Stimulated activated CD8-positive, alpha-beta memory T cell treated with anti-CD3 and anti-CD28 coated beads, Interleukin-12 subunit alpha, Interleukin-12 subunit beta, amount 100 ng/mL, for 4 hours (primary cell): ENCODE measurements around the gene CDCP1.

Experiments
- DNase-seq: peaks from one replicate; pipeline ENCODE4 v3.0.0-alpha.2; 2020; ENCODE audit warnings: low read depth

Gene CDCP1

DNA sequence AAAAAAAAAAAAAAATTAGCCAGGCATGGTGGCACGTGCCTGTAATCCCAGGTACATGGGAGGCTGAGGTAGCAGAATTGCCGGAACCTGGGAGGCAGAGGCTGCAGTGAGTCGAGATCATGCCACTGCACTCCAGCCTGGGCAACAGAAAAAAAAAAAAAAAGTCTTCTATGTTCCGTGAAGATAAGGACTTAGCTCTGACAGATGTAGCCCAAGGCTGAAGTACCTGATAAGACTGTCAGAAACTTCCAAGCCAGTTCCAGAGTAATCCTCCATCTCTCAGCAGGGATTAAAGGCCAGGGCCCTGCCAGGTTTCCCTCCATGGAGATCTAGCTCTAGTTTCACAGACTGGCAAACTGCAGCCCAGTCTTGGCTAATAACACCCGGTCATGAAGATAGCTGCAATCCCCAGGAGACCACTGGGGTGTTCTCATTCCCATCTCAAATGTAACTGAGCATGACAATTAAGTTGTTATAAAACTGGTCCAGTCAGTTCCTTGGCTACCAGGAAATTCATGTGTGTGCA is 8.5 kb downstream of the CDCP1 start:
- DNase-seq = no peak

DNA sequence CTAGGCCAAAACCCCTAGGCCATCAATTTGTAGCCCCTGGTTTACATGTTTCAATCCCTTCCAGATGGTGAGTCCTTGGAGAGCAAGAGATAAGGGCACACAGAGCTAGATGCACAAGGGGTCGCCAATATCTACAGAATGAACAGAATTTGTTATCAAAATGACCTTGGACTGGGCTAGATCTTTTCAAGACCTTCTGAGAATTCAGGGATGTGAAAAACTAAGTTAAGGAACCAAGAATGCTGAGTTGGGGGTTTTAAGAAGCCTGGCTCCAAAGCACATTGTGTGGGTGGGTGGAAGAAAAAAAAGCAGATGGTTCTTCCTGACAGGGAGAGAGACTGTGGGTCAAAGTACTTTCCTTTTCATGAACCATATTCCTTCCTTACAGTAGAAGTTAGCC is 10.2 kb downstream of the CDCP1 start:
- DNase-seq = no peak

DNA sequence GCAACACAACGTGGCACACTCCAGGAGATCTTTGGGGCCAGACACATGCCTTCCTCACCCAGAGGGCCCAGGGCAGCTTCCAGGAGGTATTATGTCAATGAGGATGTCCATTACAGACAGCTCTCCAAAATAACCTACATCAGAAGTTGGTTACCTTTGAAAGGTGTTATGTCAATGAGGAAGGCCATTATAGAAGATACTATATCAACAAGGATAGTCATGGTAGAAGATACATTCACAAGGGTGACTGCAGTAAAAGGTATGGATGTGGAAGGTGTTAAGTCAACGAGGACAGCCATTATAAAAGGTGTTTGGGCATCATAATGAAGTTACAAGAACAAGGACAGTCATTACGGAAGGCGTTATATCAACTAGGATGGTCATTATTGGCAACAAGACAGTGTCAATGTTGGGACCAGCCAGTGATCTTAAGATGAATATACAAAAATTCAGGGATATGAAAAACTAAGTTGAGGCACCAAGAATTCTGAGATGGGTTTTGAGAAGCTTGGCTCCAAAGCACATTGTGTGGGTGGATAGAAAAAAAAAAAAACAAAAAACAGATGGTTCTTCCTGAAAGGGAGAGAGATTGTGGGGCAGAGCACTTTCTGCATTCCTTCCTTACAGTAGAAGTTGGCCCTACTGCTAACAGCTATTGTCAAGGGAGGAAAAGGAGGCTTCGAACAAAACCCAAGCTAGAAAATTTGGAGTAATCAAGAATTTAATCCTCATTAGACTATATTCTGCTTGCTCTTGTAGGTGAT is 11.2 kb downstream of the CDCP1 start:
- DNase-seq = no peak

DNA sequence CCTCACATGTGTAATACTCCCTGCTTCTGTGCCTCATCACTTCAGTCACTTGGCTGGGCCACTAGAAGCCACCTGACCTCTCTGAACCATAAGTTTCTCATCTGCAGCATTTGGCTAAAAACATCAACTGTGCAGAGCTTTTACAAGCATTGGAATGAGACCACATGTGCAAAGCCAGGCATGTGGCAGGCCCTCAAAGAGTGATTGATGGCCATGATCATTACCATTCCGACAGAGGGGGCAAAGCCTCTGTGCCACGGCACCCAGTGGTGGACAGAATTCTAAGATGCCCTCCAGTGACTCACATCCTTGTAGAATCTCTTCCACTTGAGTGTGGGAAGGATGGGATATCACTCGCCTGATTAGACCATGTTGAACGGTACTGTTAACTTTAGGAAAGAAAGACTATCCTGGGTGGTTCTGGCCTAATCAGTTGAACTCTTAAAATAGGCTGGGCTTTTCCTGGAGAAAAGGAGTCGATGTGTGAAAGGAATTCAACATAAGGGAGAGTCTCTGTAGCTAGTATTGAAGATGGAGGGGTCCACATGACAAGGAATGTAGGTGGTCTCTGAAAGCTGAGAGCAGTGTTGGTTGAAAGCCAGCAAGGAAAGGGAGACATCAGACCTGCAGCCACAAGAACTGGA is 13.5 kb downstream of the CDCP1 start:
- DNase-seq = no peak

DNA sequence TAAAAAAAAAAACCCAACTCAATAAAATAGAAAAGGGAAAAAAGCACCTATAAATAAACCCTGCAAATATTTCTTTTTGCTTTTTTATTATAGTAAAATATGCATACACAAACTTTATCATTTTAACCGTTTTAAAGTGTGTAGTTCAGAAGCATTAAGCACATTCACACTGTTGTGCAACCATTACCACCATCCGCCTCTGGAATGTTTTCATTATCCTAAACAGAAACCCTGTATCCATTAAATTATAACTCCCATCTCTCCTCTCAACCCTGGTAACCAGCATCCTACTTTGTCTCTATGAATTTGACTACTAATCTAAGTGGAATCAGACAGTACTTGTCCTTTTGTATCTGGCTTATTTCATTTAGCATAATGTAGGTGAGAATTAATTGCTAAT is 15.0 kb downstream of the CDCP1 start:
- DNase-seq = no peak

DNA sequence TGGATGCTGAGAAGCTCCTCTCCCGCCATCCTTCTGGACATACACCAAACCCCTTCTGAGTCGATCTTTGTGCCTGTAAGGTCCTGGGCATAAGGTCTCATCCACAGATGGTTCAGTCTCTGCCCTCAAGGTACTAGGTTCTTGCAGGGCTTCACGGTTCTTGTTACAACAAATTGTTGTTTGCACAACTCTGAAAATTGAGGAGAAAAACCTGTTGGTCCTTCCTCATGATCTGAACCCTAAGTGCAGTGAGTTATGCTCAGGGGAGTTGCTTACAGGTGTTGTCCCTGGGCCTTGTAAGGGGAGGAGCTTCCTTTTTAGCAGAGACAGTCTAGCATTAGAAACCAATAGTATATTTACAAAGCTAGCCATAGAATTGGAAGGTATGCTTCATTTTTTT is 15.7 kb downstream of the CDCP1 start:
- DNase-seq = no peak

DNA sequence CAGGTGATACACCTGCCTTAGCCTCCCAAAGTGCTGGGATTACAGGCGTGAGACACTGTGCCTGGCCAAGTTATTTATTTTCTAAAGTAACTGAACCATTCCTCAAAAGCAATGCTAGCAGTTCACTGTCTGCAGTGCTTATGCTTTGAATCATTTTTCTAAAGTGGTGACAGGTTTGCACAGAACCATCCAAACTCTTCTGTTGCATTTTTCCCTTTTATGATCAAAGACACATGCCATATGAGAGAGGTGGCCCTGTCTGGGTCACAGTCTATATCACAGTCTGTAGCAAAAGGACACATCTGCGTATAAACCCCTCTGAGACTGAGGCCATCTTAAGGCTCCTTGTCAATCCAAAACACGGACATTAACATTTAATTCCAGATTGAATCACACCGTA is 17.2 kb downstream of the CDCP1 start:
- no peak for DNase-seq

DNA sequence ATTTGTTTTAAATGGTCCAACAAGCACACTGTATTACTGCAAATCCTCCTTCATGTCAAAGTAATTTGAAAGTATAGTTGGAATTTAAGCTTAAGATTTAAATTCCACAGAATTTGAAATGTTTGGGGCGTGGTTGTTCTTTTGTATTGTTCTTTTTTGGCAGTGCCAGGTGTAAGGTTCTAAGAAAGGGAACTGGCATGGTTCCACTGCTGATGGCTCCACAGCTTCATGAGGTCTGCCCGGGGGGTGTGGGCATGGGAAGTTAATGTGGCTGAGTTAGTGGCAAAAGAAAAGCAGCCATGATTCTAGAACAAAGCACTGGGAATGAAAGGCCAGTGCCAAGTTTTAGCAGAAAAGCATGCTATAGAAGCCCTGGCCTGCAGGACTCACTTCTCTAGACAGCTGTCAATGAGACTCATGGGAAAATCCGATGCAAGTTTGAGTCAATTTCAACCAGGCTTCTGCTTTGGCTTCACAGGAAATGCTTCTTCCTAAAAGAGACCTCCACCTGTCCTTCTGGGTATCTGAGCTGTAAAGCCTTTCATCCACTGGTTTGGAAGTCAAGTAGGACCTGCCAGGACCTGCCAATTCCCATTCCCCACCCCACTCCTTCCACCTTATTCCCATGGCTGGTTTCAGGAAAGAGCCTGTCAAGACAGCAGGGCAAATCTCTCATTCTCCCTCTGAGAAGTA is 18.9 kb downstream of the CDCP1 start:
- DNase-seq = no peak

DNA sequence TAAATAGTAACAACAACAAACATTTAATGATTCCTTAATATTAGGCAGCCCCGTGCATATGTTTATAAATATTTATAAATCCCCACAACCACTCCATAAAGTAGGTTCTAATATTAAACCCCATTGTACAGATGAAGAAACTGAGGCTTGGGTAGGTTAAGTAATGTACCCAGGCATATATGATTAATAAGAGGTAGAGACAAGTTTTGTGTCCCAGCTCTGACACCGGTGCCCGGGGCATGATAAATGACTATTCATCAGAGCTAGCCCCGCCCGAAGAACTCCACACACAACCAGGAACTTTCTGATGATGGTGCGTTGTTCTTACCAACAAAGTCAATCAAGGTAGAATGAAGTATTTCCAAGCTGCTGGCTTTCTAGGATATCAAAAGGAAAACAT is 19.4 kb downstream of the CDCP1 start:
- DNase-seq = no peak

DNA sequence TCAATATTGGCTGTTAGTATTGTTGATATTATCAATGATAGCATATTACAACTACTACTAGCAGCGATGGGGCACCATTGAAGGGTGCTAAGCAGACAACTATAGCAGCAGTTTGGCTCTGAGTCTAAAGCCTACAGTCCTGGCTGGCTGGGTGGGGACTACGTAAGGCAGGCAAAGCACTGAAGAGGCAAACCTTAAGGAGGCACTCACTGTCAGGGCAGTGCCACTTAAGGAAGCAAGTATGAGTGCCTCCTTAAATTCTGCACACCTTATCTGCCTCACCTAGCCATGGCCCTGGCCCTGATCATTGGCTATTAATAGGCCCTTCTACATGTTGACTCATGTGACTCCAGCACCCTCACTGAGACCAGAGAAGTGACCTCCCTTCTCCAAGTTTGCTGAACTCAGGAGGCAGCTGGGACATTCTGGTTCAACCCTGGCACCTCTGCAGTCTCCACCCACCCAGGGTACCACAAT is 20.6 kb downstream of the CDCP1 start:
- DNase-seq = no peak

DNA sequence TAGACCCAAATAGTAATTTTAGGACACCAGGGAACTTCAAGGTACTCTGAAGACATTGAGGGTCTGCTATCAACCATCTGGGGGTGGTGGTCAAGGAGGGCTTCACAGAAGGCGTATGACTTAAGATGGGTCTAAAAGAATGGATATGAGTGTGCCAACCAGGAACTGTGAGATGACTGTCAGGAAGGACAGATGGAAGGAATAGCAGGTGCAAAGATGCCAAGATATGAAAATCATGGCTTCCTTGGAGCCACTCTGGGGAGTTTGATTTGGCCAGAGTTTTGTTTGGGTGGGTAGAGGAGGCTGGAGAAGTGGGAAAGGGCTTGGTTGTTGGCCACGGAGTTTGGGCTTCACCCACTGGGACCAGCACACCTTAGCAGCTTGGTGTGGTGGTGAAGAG is 21.2 kb downstream of the CDCP1 start:
- DNase-seq = no peak

DNA sequence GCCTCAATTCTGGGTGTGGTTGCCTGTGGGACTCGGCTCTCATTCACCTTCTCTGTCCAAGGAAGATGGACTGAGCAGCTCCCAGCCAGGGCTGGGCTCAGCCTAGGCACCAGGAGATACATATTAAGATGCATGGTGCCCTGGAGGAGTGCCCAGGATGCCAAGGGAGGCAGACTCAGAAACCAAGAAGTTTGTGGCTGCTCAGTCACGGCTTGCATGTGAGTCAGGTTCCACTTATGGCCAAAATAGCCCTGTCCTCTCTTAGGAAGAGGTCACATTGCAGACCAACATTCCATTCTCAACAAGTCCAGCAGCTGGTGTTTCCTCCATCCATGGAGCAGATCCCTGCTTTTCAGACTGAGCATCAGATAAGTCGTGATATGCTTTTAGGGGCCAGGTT is 21.8 kb downstream of the CDCP1 start:
- no peak for DNase-seq

DNA sequence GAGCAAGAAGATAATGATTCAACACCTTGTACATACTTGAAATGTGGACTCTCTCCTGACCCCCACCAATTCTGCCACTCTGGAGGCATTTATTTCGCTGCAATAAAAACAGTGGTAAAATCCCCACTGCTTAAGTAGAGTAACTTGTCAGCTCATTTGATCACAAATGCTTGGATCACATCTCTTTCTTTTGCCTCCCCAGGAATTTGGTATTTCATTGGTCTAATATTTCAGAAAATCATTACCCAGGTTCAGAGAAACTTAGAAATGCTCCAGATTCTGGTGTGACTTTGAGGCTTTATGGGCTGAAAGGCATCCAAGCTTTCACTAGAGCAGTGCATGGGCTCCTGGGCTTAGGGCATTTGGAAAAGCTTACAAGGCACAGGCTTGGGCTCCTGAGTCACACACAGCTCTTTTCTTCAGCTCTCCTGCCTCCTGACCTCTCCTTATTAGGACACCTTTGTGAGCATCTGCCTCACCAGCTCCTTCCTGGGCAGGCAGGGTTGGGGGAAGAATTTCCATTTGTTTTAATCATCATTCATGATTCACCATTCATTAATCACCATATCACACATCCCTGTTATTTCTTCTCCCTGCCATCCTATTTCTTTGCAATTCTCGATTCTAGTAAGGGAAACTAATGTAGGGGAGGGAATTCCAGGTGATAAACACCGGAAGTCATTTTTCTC is 22.5 kb downstream of the CDCP1 start:
- DNase-seq = no peak

DNA sequence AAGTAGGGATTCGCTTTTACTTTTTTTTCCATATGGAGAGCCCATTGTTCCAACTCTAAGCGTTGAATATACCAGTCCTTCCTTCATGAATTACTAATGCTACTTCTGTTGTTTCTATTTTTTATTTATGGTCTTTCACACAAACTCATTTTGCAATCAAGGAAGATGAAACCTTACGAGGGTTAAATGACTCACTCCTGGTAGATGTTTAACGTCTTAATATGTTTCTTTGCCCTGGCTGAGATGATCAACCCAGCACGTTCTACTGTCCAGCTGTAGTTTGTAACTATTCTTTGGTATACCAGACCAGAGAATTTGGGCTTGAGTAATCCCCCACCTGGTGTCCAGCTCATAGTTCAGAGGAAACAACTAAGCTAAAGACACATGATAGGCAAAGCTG is 23.1 kb downstream of the CDCP1 start:
- DNase-seq = no peak

DNA sequence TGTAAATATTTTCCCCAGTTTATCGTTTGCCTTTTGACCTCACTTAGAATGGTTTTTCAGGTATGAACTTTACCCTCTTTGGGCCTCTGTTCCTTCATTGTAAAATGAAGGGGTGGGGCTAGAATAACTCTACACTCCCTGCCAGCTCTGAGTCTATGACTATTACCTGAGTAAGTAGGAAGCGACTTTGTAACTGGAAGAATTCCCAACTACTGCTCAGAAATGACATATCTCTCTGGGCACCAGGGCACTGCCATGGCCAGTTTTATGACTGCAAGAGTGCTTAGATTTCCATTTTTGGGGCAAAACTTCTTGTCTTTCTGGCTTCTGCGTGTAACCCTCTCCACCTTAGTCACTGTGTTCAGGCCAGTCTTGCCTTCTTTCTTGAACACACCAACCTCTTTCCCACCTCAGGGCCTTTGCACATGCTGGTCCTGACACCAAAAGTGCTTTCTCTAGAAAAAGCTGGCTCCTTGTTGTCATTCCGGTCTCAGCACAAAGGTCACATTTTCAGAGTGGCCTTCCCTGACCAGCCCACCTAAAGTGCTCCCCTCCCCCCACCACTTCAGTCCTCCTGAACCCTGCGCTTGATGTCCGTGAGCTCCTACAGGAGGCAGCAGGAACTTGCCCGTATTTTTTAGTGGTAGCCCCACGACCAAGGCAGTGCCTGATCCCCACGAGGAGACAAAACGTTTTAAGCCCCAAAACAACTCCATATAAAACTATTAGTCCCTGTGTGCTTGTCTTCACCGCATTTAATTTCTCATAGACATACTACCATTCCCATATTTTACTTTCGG is 25.6 kb downstream of the CDCP1 start:
- no peak for DNase-seq

DNA sequence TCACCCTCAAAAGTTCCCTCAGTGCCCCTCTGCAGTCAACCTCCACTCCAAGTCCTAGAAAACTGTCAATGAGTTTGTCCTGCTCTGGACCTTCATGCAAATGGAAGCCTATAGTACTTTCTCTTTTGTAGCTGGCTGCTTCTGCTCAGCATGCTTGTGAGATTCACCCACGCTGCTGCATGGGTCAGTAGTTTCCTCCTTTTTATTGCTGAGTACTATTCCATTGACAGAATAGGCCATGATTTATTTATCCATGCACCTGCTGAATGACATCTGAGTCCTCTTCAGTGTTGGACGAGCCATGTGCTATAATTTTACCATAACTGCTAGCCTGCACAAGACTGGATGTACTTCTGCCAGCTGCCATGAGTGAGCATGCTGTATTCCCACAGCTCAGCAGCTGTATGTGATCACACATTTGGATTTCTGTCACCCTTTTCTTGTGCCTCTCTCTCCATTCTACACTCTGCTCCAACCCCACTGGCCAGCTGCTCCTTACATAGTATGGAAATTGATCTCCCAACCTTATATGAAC is 26.3 kb downstream of the CDCP1 start:
- no peak for DNase-seq

DNA sequence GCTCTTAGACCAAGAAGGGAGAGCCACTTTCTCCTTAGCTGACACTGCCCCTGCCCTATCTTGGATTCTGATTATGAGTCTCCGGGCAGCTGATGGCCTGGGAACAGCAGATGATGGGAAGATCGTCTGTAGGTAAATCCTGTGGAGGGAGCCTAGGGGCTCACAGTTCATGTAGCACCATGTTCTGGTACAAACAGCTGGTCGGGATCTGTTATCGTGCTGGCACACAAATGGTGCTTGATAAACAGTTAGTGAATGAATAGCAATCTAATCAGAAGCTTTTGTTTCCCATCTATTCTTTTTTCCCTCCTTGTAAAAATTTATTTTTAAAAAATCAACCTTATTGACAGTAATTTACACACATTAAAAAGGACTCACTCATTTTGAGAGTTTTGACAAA is 26.8 kb downstream of the CDCP1 start:
- DNase-seq = no peak

DNA sequence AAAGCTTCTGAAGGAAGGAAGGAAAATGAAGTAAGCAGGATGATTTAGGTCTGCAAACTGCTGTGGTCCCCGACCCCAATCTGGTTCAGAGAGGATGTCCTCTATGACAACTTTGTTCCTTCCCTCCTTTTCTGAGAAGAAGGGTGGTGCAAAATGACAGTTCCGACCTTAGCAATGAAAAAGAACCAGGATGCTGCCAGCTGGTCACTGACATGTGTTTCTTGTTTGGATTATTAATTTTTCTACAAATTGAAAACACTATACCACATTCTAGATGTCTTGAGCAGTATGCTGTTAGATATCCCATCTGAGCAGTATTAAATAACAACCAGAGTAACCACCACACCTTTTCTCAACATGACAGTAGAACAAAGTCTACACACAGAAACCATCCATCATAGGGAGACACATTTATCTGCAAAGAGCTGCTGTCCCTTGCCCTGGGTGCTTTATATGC is 27.5 kb downstream of the CDCP1 start:
- no peak for DNase-seq

DNA sequence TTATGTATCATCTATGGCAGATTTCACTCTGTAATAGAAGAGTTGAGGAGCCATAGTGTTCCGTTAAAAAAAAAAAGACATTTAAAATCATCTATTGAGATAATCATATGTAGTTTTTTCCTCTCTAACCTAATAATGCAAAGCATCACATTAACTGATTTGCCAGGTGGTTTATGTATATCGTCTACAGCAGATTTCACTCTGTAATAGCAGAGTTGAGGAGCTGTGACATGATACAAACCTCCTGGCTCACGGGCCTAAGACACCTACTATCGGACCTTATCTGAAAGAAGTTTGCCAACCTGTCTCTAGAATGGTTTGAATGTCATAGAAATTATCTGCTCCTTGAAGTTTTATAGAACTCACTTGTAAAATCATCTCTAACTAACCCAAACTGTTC is 29.8 kb downstream of the CDCP1 start:
- no peak for DNase-seq

DNA sequence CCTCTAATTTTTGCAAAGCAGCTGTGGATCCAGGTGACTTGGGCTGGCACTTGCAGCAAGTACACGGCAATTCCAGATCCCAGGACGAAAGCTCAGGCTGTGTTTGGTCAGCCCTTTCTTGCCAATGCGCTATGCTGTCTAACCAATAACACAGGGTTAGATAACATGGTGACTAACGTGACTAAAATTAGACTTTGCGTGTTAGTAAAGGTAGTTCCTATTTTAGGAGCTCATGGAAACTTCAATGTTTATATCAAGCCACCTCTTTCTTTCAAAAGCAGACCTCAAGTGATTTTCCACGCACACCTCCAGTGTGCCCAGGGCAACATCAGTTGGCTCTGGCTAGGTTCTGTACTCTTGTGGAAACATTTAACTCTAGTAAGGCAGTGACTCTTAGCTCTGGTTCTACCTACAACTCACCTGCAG is 32.5 kb downstream of the CDCP1 start:
- no peak for DNase-seq

DNA sequence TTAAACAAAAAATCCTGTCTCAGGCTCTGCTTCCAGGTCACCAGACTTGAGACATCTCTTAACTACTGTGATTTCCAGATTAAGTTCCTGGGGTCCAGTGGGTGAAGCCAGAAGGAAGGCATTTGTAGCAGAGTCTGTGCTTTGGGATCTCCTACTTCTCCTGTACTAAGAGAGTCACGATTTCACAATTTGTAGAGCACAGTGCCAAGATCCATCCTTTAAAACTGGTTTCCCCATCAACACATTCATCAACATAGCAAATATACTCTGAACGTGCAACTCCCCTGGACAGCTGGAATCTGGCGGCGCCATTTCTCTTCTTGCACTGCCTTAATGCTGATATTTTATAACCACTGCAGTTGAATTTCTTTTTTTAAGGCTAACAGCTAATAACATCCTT is 33.2 kb downstream of the CDCP1 start:
- DNase-seq = no peak
